Esophagus (tissue), 2 donors: ENCODE results near the gene ATF4. TPM values are rescaled to one million over a fixed set of nuclear protein-coding genes. Genes with fewer than 3 reads are reported as not detected.

ENCODE experiments used
- H3K27ac ChIP-seq, 2 donors: one replicate each; pipeline ENCODE4 v1.5.1; 2013; ENCODE audit warnings: low read depth in 2 of 2, mild to moderate bottlenecking in 2 of 2, inconsistent platforms in 1 of 2, low read length in 1 of 2, moderate library complexity in 1 of 2
- H3K27me3 ChIP-seq, 2 donors: one replicate each; pipeline ENCODE4 v1.6.1; 2013; ENCODE audit warnings: low read length in 2 of 2, control low read depth in 1 of 2, mild to moderate bottlenecking in 1 of 2; ENCODE audit not compliant: insufficient read depth in 2 of 2, control insufficient read depth in 1 of 2
- H3K36me3 ChIP-seq, 2 donors: one replicate each; pipeline ENCODE4 v1.6.1; 2013; ENCODE audit warnings: low read length in 1 of 2; ENCODE audit not compliant: control insufficient read depth in 2 of 2, insufficient read depth in 2 of 2
- H3K4me1 ChIP-seq, 2 donors: one replicate each; pipeline ENCODE4 v1.6.1; 2013; ENCODE audit warnings: low read length in 1 of 2; ENCODE audit not compliant: control insufficient read depth in 2 of 2, insufficient read depth in 2 of 2
- H3K4me3 ChIP-seq, 2 donors: one replicate each; pipeline ENCODE4 v1.5.1; 2013; ENCODE audit warnings: low read length in 2 of 2, mild to moderate bottlenecking in 2 of 2, low read depth in 1 of 2, moderate library complexity in 1 of 2
- H3K9me3 ChIP-seq, 2 donors: one replicate each; pipeline ENCODE4 v1.6.1; 2013; ENCODE audit warnings: mild to moderate bottlenecking in 2 of 2, low read depth in 1 of 2, low read length in 1 of 2, moderate library complexity in 1 of 2; ENCODE audit not compliant: control insufficient read depth in 2 of 2, insufficient read depth in 1 of 2
- WGBS, 2 donors: extraction: QIAGEN DNeasy Blood & Tissue Kit; methylation state at CpG; one replicate each; pipeline ENCODE4 v1.1.7; 2013; 5-methylcytosine and 5-hydroxymethylcytosine counted together
- polyA plus RNA-seq, 2 donors: library from polyadenylated mRNA; stranded (reverse); fragments of 200-250 nt; gene quantifications; one replicate each; pipeline ENCODE4 v1.2.3, GENCODE V29; 2013
- donor health status: healthy with polysubstance abuse.
- donor health status: Bipolar disorder and iron deficiency.

The ATF4 gene
- polyA plus RNA-seq, 2 donors: 432 to 522 TPM

GRCh38 chr22:39524753-39525657 lies 4.6 kb downstream of the ATF4 start:
- Histone ChIP-seq H3K36me3 (peaks cover 8 to 43% of the 10 kb centered on the region in 2 donors), H3K4me1 (peaks cover 14 to 32% of the 10 kb centered on the region in 2 donors), H3K27ac (peak overlapping the region in 1 of 2 donors; percentile 66), H3K4me3 (no peak overlapping the region), H3K9me3 (no peaks in the 10 kb centered on the region), H3K27me3 (no peaks in the 10 kb centered on the region)
- WGBS, 2 donors: 77 to 78% methylated on average over 10 of the region's 10 CpGs

- no peak overlapping the region for H3K27ac ChIP-seq
- no peaks in the 10 kb centered on the region for H3K27me3 ChIP-seq
- no peaks in the 10 kb centered on the region for H3K9me3 ChIP-seq
- peaks cover 8 to 43% of the 10 kb centered on the region in 2 donors for H3K36me3 ChIP-seq
- H3K4me1 ChIP-seq: peaks cover 14 to 32% of the 10 kb centered on the region in 2 donors
- H3K4me3 ChIP-seq: no peak overlapping the region
- WGBS, 2 donors: 69 to 71% methylated on average over 4 of the region's 4 CpGs
These were observed 5.3 kb downstream of the ATF4 start for GRCh38 chr22:39525658-39525975.

GRCh38 chr22:39526736-39527171 lies 6.4 kb downstream of the ATF4 start:
- no peaks in the 10 kb centered on the region for H3K9me3 ChIP-seq
- H3K27me3 ChIP-seq: no peaks in the 10 kb centered on the region
- H3K4me3 ChIP-seq: no peak overlapping the region
- WGBS, 2 donors: 62 to 66% methylated on average over 4 of the region's 4 CpGs
- H3K27ac ChIP-seq: peak overlapping the region in 1 of 2 donors; percentile 36
- peaks cover 14 to 38% of the 10 kb centered on the region in 2 donors for H3K4me1 ChIP-seq
- H3K36me3 ChIP-seq: peaks cover 8 to 39% of the 10 kb centered on the region in 2 donors

GRCh38 chr22:39527481-39527961 lies 7.2 kb downstream of the ATF4 start:
- Histone ChIP-seq H3K9me3 (no peaks in the 10 kb centered on the region), H3K36me3 (peaks cover 8 to 35% of the 10 kb centered on the region in 2 donors), H3K4me3 (no peak overlapping the region), H3K27me3 (no peaks in the 10 kb centered on the region), H3K4me1 (peaks cover 14 to 38% of the 10 kb centered on the region in 2 donors), H3K27ac (peak overlapping the region in 1 of 2 donors; percentile 81)
- 45 to 50% methylated on average over 6 of the region's 6 CpGs for WGBS, 2 donors

- peak overlapping the region in 1 of 2 donors; percentile 8 for H3K4me3 ChIP-seq
- H3K27me3 ChIP-seq: no peaks in the 10 kb centered on the region
- 55 to 58% methylated on average over 12 of the region's 12 CpGs for WGBS, 2 donors
- H3K9me3 ChIP-seq: no peaks in the 10 kb centered on the region
- peaks cover 11 to 33% of the 10 kb centered on the region in 2 donors for H3K4me1 ChIP-seq
- H3K27ac ChIP-seq: peak overlapping the region in 1 of 2 donors; percentile 81
- H3K36me3 ChIP-seq: peaks cover 8 to 28% of the 10 kb centered on the region in 2 donors
These were observed 7.8 kb downstream of the ATF4 start for GRCh38 chr22:39528080-39528661.

- Histone ChIP-seq H3K27ac (peak overlapping the region; percentile 7 to 81), H3K27me3 (no peaks in the 10 kb centered on the region), H3K4me1 (peaks cover 11 to 31% of the 10 kb centered on the region in 2 donors), H3K9me3 (no peaks in the 10 kb centered on the region), H3K36me3 (peaks cover 7 to 24% of the 10 kb centered on the region in 2 donors), H3K4me3 (peak overlapping the region in 1 of 2 donors; percentile 8)
- 18 to 27% methylated on average over 32 of the region's 32 CpGs for WGBS, 2 donors
These were observed 8.5 kb downstream of the ATF4 start for GRCh38 chr22:39528681-39529486.

GRCh38 chr22:39529487-39529851 lies 9.1 kb downstream of the ATF4 start:
- Histone ChIP-seq H3K4me1 (peaks cover 11 to 31% of the 10 kb centered on the region in 2 donors), H3K4me3 (no peak overlapping the region), H3K27me3 (no peaks in the 10 kb centered on the region), H3K27ac (peak overlapping the region in 1 of 2 donors; percentile 7), H3K9me3 (no peaks in the 10 kb centered on the region), H3K36me3 (peaks cover 1 to 18% of the 10 kb centered on the region in 2 donors)
- WGBS, 2 donors: 50 to 51% methylated on average over 17 of the region's 17 CpGs

- Histone ChIP-seq H3K27ac (no peak overlapping the region), H3K36me3 (peaks cover 0 to 13% of the 10 kb centered on the region in 2 donors), H3K4me1 (peaks cover 11 to 31% of the 10 kb centered on the region in 2 donors), H3K4me3 (no peak overlapping the region), H3K9me3 (no peaks in the 10 kb centered on the region), H3K27me3 (no peaks in the 10 kb centered on the region)
- 62 to 68% methylated on average over 6 of the region's 6 CpGs for WGBS, 2 donors
These were observed 9.8 kb downstream of the ATF4 start for GRCh38 chr22:39530116-39530515.

GRCh38 chr22:39530692-39531331 lies 10.4 kb downstream of the ATF4 start:
- Histone ChIP-seq H3K27ac (no peak overlapping the region), H3K4me1 (peaks cover 11 to 31% of the 10 kb centered on the region in 2 donors), H3K4me3 (no peak overlapping the region), H3K9me3 (no peaks in the 10 kb centered on the region), H3K36me3 (peaks cover 0 to 12% of the 10 kb centered on the region in 2 donors), H3K27me3 (no peaks in the 10 kb centered on the region)
- 30 to 40% methylated on average over 9 of the region's 9 CpGs for WGBS, 2 donors
